Small intestine (tissue), 16 donors: ENCODE measurements around the gene HOMER3. TPM values are rescaled to one million over a fixed set of nuclear protein-coding genes. Genes with fewer than 3 reads are reported as not detected.
A peak's percentile ranks its signal among the peaks of the same experiment; 100 is the strongest.

Experiments
- DNase-seq, 2 donors: peaks; one replicate each; pipeline versions ENCODE4 v3.0.0 to v3.0.0-alpha.2; 2013
- FAIRE-seq: peaks from 2 replicates; lab custom pipeline; 2012; peaks lifted over from hg19 to GRCh38; lab: Jason Lieb, UNC
- H3K27ac ChIP-seq, 3 donors: one replicate each; pipeline ENCODE4 v1.5.1; 2013; ENCODE audit warnings: low read length in 2 of 3, mild to moderate bottlenecking in 2 of 3, control low read depth in 1 of 3, inconsistent platforms in 1 of 3, low read depth in 1 of 3, moderate library complexity in 1 of 3
- H3K27me3 ChIP-seq, 3 donors: one replicate each; pipeline ENCODE4 v1.6.1; 2013; ENCODE audit warnings: low read length in 3 of 3, inconsistent platforms in 1 of 3; ENCODE audit not compliant: control insufficient read depth in 3 of 3, insufficient read depth in 3 of 3
- H3K36me3 ChIP-seq, 3 donors: one replicate each; pipeline ENCODE4 v1.6.1; 2013; ENCODE audit warnings: low read length in 3 of 3, inconsistent platforms in 1 of 3, low read depth in 1 of 3, mild to moderate bottlenecking in 1 of 3, moderate library complexity in 1 of 3; ENCODE audit not compliant: control insufficient read depth in 3 of 3, insufficient read depth in 2 of 3
- H3K4me1 ChIP-seq, 3 donors: one replicate each; pipeline ENCODE4 v1.6.1; 2013; ENCODE audit warnings: low read length in 2 of 3, inconsistent platforms in 1 of 3, low read depth in 1 of 3, mild to moderate bottlenecking in 1 of 3, moderate library complexity in 1 of 3; ENCODE audit not compliant: control insufficient read depth in 3 of 3, insufficient read depth in 2 of 3
- H3K4me3 ChIP-seq, 3 donors: one replicate each; pipeline ENCODE4 v1.5.1; 2013; ENCODE audit warnings: low read length in 3 of 3, control low read depth in 1 of 3, inconsistent platforms in 1 of 3, low read depth in 1 of 3, mild to moderate bottlenecking in 1 of 3, moderate library complexity in 1 of 3
- H3K9me3 ChIP-seq, 2 donors: one replicate each; pipeline ENCODE4 v1.6.1; 2013; ENCODE audit warnings: low read depth in 1 of 2, low read length in 1 of 2; ENCODE audit not compliant: control insufficient read depth in 2 of 2, insufficient read depth in 1 of 2
- WGBS, 3 donors: extraction: QIAGEN DNeasy Blood & Tissue Kit; methylation state at CpG; one replicate each; pipeline ENCODE4 v1.1.7; 2013; 5-methylcytosine and 5-hydroxymethylcytosine counted together
- long read RNA-seq, 10 donors: transcript quantifications; one replicate each; lab custom pipeline, GENCODE V29; 2026
- polyA plus RNA-seq, 4 donors: library from polyadenylated mRNA; stranded (reverse) in 3 of 4; unstranded in 1 of 4; fragments of 200-250 nt in 3 of 4; fragments of 120-200 nt in 1 of 4; gene quantifications; one replicate each; pipeline versions ENCODE4 v1.2.1 to v1.2.3, GENCODE V29; 2013
- donor health status: healthy with polysubstance abuse.
- donor health status: control.
- donor health status: control.
- donor health status: Bipolar disorder and iron deficiency.
- donor health status: healthy.

Gene HOMER3
- polyA plus RNA-seq, result 10 to 100 TPM in 2 of 4 donors, 1 to 10 TPM in 2; 1.6 to 13.0 (median 10.7) TPM
- long read RNA-seq, donor 1, transcript HOMER3-202 (10 exons, 1,557 nt), result major isoform, 8 of 10 reads
- long read RNA-seq, donor 1, partial matches to known transcripts, result 0 of 10 reads
- long read RNA-seq, donor 1, other reads (novel, unspliced or antisense), result 0 of 10 reads
- long read RNA-seq, donor 2, partial matches to known transcripts, result 0 of 2 reads
- long read RNA-seq, donor 2, other reads (novel, unspliced or antisense), result 0 of 2 reads
- long read RNA-seq, donor 3, partial matches to known transcripts, result 0 of 5 reads
- long read RNA-seq, donor 3, other reads (novel, unspliced or antisense), result 0 of 5 reads
- long read RNA-seq, donor 4, result 0 reads
- long read RNA-seq, donor 5, partial matches to known transcripts, result 0 of 1 reads
- long read RNA-seq, donor 5, other reads (novel, unspliced or antisense), result 0 of 1 reads
- long read RNA-seq, donor 6, partial matches to known transcripts, result 0 of 3 reads
- long read RNA-seq, donor 6, other reads (novel, unspliced or antisense), result 0 of 3 reads
- long read RNA-seq, donor 7, transcript HOMER3-202 (10 exons, 1,557 nt), result major isoform, 11 of 13 reads
- long read RNA-seq, donor 7, partial matches to known transcripts, result 0 of 13 reads
- long read RNA-seq, donor 7, other reads (novel, unspliced or antisense), result 0 of 13 reads
- long read RNA-seq, donor 8, result 0 reads
- long read RNA-seq, donor 9, partial matches to known transcripts, result 0 of 1 reads
- long read RNA-seq, donor 9, other reads (novel, unspliced or antisense), result 0 of 1 reads
- long read RNA-seq, donor 10, partial matches to known transcripts, result 0 of 4 reads
- long read RNA-seq, donor 10, other reads (novel, unspliced or antisense), result 0 of 4 reads

DNA sequence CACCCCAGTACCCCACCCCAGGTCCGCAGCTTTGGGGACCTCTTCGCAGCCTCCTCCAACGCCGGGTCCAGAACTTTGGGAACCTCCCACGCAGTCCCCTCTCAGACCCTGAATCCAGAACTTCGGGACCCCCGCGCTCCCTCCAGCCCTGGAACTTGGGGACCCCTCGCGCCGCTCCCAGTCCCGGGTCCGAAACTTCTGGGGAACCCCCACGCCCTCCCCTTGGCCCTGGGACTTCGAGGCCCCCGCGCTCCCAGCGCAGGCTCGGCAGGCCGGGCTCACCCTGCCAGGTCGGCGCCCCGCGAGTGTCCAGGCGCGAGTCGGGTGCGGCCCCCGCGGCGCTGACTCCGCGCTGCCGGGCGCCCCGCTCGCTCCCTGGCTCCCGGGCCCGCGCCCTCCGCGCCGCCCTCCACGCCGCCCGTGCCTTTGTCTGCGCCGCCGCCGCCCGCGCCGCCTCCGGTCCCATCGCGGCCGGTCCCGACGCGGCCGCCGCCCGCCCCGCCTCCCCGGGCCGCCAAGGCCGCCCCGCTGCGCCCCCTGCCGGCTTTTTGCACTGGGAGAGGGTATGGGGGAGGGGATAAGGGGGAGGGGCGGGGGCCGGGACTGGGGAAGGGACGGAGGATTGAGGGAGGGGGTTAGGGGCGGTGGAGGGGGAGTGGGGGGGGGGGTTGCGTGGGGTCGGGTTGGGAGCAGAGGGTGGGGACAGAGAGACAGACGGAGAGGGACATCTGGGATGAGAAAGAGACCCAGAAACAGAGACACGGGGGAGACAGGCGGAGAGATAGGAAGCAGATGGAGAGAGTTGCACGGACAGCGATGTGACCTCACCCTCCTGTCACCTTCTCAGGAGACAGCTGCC is at the start of gene HOMER3:
TSS of gene HOMER3 (minus strand) at position 449 of the 859 bp plus-strand sequence. CDS start 2,235 bp downstream, outside the sequence.
- Histone ChIP-seq H3K9me3 (no peaks in the 10 kb centered on the region), H3K27me3 (peaks cover 0 to 20% (median 0%) of the 10 kb centered on the region in 3 donors), H3K36me3 (no peaks in the 10 kb centered on the region), H3K4me3 (peak within 1 kb of the TSS; percentile 32 to 67 (median 57)), H3K27ac (no peak within 1 kb of the TSS), H3K4me1 (peaks cover 0 to 23% (median 3%) of the 10 kb centered on the region in 3 donors)
- DNase-seq (peak; percentile 56 to 86), FAIRE-seq (no peak)
- WGBS, 3 donors, result 1 to 2% (median 1%) methylated on average over 35 to 78 of the region's 81 CpGs

DNA sequence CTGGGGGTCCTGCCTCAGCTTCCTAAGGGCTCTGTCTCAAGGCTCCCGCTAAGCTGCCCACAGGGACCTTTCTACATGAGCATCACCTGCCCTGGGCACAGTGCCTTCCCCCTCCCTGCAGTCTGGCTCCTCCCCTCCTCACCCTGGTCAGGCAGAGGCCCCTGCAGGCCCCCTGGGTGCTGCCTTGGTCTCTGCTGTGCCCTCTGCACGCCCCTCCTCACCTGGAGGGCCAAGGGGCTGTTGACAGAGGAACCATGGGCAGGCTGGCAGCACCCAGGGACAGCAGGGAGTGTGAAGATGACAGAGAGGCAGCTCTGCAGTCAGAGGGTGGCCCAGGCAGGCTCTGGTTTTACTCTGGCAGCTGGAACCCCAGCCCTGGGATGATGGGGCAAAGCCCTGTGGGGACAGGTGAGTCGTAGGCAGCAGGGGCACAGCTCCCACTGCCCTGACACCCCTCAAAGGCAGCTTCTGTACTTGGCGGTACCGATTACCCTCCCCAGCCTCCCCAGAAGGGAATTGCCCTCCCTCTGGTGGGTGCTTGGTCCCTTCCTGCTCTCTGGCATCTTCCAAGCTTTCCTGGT is 49.2 kb upstream of the HOMER3 start:
- Histone ChIP-seq H3K27me3 (peaks cover 0 to 3% (median 0%) of the 10 kb centered on the region in 3 donors), H3K9me3 (no peaks in the 10 kb centered on the region), H3K27ac (no peak overlapping the region), H3K4me3 (no peak overlapping the region), H3K4me1 (peaks cover 0 to 3% (median 0%) of the 10 kb centered on the region in 3 donors), H3K36me3 (peaks cover 6 to 48% (median 14%) of the 10 kb centered on the region in 3 donors)
- 78 to 85% (median 79%) methylated on average over 5 of the region's 5 CpGs for WGBS, 3 donors
- DNase-seq, result no peak
- FAIRE-seq, result no peak

DNA sequence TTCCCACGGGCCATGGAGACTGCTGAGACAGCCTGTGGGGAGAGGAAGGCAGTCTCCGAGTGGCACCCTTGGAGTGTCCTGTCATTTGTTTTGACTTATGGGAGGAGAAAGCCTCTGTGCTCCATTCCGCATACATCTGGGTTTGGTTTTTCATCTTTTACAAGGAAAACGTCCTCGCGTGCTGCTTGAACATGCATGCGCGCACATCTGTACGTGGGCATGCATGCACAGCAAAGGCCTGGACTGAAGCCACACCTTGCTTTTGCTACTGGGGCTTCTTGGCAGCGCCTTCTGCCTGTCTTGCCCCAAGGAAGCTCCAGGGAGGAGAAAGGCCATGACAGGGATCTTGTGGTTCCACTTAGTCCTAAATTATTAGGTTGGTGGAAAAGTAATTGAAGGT is 48.3 kb upstream of the HOMER3 start:
- Histone ChIP-seq H3K27ac (no peak overlapping the region), H3K4me1 (peaks cover 0 to 3% (median 0%) of the 10 kb centered on the region in 3 donors), H3K9me3 (no peaks in the 10 kb centered on the region), H3K27me3 (peaks cover 0 to 10% (median 0%) of the 10 kb centered on the region in 3 donors), H3K4me3 (no peak overlapping the region), H3K36me3 (peaks cover 3 to 39% (median 13%) of the 10 kb centered on the region in 3 donors)
- FAIRE-seq (no peak), DNase-seq (no peak)
- 77 to 84% (median 84%) methylated on average over 10 of the region's 10 CpGs for WGBS, 3 donors

DNA sequence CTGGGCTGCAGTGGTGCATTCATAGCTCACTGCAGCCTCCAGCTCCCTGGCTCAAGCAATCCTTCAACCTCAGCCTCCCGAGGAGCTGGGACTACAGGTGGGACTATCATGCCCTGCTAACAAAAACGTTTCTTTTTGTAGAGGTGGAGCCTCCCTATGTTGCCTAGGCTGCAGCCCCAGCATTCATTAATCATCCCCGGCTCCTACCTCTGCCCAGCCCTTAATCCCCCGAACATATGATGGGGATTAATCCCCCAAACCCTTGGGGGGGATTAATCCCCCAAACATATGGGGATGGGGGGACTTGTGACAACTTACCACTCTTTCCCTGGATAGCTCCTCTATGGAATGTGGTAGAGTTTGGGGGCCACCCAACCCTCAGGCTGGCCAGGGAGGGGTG is 46.4 kb upstream of the HOMER3 start:
- no peak for DNase-seq
- Histone ChIP-seq H3K4me1 (peaks cover 0 to 3% (median 0%) of the 10 kb centered on the region in 3 donors), H3K9me3 (no peaks in the 10 kb centered on the region), H3K4me3 (no peak overlapping the region), H3K36me3 (peaks cover 0 to 22% (median 0%) of the 10 kb centered on the region in 3 donors), H3K27me3 (peaks cover 0 to 16% (median 0%) of the 10 kb centered on the region in 3 donors), H3K27ac (no peak overlapping the region)
- WGBS, 3 donors, result 43 to 55% (median 48%) methylated on average over 4 of the region's 4 CpGs
- no peak for FAIRE-seq

DNA sequence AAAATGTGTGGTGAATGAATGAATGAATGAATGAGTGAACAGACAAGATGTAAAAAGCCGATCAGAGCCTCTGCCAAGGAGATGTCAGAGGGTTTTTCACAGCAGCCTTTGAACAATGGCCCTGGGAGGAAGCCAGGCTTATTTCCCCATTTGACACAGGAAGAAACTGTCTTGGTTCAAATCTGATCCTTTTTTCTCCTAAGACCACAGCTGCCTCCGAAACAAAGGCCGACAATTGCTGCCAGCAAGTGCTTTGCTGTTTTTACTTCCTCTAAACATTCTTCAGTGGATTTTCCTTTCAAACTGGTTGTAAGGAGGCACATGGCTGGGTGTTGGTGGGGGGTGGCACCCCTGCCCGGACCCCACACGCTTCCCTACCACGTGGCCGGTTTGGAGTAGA is 44.2 kb upstream of the HOMER3 start:
- no peaks in the 10 kb centered on the region for H3K9me3 ChIP-seq
- FAIRE-seq (no peak), DNase-seq (no peak)
- H3K27ac ChIP-seq, result no peak overlapping the region
- peaks cover 0 to 20% (median 0%) of the 10 kb centered on the region in 3 donors for H3K27me3 ChIP-seq
- H3K4me3 ChIP-seq, result no peak overlapping the region
- H3K4me1 ChIP-seq, result peaks cover 0 to 3% (median 0%) of the 10 kb centered on the region in 3 donors
- 41 to 65% (median 61%) methylated on average over 7 of the region's 7 CpGs for WGBS, 3 donors
- peaks cover 0 to 5% (median 0%) of the 10 kb centered on the region in 3 donors for H3K36me3 ChIP-seq

DNA sequence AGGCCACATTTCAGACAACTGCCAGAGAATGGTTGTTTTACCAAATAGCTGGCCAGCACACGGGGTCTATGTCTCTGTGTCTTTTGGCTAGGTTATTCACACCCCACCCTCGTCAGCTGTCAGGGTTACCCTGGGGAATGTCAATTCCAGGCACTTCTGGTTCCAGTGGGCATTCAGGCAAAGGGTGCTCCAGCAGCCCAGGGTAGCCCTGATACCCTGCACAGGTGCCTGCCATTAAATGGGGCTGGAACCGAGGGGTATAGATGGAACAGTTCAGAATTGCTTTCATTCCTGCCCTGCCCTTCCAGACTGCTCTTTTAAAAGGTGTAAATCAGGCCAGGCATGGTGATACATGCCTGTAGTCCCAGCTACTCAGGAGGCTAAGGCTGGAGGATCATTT is 43.2 kb upstream of the HOMER3 start:
- 45 to 77% (median 68%) methylated on average over 3 of the region's 3 CpGs for WGBS, 3 donors

DNA sequence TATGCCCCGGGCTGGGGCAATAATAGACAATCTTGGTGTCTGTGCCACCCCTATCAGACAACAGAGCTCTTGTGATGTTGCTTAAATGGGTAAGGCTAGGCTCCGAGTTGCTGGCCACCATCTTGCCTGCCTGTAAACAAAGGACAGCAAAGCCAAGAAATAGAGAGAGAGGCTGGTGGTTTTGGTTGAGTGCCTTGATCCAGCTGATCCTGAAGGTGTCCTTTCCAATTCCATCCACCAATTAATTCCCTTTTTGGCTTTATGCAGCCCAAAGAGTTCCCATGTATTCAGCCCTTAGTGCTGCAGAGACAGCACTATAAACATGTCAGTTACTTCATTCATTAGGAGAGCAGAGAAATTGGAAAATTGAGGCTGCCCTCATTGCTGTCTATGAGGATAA is 41.7 kb upstream of the HOMER3 start:
- 49 to 75% (median 61%) methylated on average over 2 of the region's 2 CpGs for WGBS, 3 donors
- Histone ChIP-seq H3K27me3 (peaks cover 0 to 20% (median 0%) of the 10 kb centered on the region in 3 donors), H3K9me3 (no peaks in the 10 kb centered on the region), H3K27ac (no peak overlapping the region), H3K4me1 (peaks cover 0 to 3% (median 0%) of the 10 kb centered on the region in 3 donors), H3K36me3 (no peaks in the 10 kb centered on the region), H3K4me3 (no peak overlapping the region)
- FAIRE-seq (no peak), DNase-seq (no peak)

More for the DNA sequence above, 43.2 kb upstream of the HOMER3 start:
- no peak overlapping the region for H3K4me3 ChIP-seq
- no peak for DNase-seq
- no peaks in the 10 kb centered on the region for H3K36me3 ChIP-seq
- H3K4me1 ChIP-seq, result peaks cover 0 to 3% (median 0%) of the 10 kb centered on the region in 3 donors
- FAIRE-seq, result no peak
- peaks cover 0 to 20% (median 0%) of the 10 kb centered on the region in 3 donors for H3K27me3 ChIP-seq
- no peak overlapping the region for H3K27ac ChIP-seq
- no peaks in the 10 kb centered on the region for H3K9me3 ChIP-seq
